WERI-Rb-1 (cell line): Measurements from ENCODE around the gene CHEK1.

Experiments
- DNase-seq: peaks from one replicate; pipeline ENCODE4 v3.0.0-alpha.2; 2020
- H3K27ac ChIP-seq: fragments of 250-450 bp; sonication (Bioruptor Pico); 2 replicates; pipeline ENCODE4 v1.5.1; 2020; ENCODE audit warnings: mild to moderate bottlenecking, moderate library complexity
- H3K27me3 ChIP-seq: fragments of 250-450 bp; sonication (Bioruptor Pico); 2 replicates; pipeline ENCODE4 v1.5.1; 2021; ENCODE audit warnings: mild to moderate bottlenecking, low read depth, moderate library complexity; ENCODE audit not compliant: insufficient read depth, severe bottlenecking
- H3K36me3 ChIP-seq: fragments of 250-450 bp; sonication (Bioruptor Pico); 2 replicates; pipeline ENCODE4 v1.5.1; 2020; ENCODE audit warnings: mild to moderate bottlenecking, moderate library complexity
- H3K4me3 ChIP-seq: 2 replicates; pipeline ENCODE4 v1.5.1; 2011; ENCODE audit warnings: low read depth, mild to moderate bottlenecking, control low read depth, low read length
- H3K9me3 ChIP-seq: fragments of 250-450 bp; sonication (Bioruptor Pico); 2 replicates; pipeline ENCODE4 v1.5.1; 2021; ENCODE audit warnings: mild to moderate bottlenecking, moderate library complexity; ENCODE audit not compliant: severe bottlenecking
- CTCF ChIP-seq: IDR thresholded peaks from 2 replicates; pipeline ENCODE4 v1.5.1; 2011; ENCODE audit warnings: low read depth, mild to moderate bottlenecking, control low read depth, inconsistent platforms, low read length

The CHEK1 gene

GRCh38 chr11:125593114-125593820 is 31.7 kb upstream of the CHEK1 start:
- TF ChIP-seq CTCF, result no peak
- Histone ChIP-seq H3K27ac (peak overlapping the region; percentile 76), H3K27me3 (no peaks in the 10 kb centered on the region), H3K9me3 (no peaks in the 10 kb centered on the region), H3K4me3 (peak overlapping the region; percentile 90), H3K36me3 (peaks cover 26% of the 10 kb centered on the region)
- no peak for DNase-seq

- H3K9me3 ChIP-seq, result no peaks in the 10 kb centered on the region
- no peak for TF ChIP-seq CTCF
- no peaks in the 10 kb centered on the region for H3K27me3 ChIP-seq
- H3K36me3 ChIP-seq, result peaks cover 36% of the 10 kb centered on the region
- H3K4me3 ChIP-seq, result no peak overlapping the region
- no peak for DNase-seq
- no peak overlapping the region for H3K27ac ChIP-seq
These were observed 30.0 kb upstream of the CHEK1 start for GRCh38 chr11:125594958-125595357.

- no peaks in the 10 kb centered on the region for H3K9me3 ChIP-seq
- no peak overlapping the region for H3K4me3 ChIP-seq
- no peak overlapping the region for H3K27ac ChIP-seq
- no peak for TF ChIP-seq CTCF
- H3K27me3 ChIP-seq, result no peaks in the 10 kb centered on the region
- DNase-seq, result no peak
- peaks cover 83% of the 10 kb centered on the region for H3K36me3 ChIP-seq
These were observed 24.3 kb upstream of the CHEK1 start for GRCh38 chr11:125600663-125601062.

- Histone ChIP-seq H3K9me3 (no peaks in the 10 kb centered on the region), H3K27ac (no peak overlapping the region), H3K36me3 (peaks cover 86% of the 10 kb centered on the region), H3K4me3 (no peak overlapping the region), H3K27me3 (no peaks in the 10 kb centered on the region)
- no peak for DNase-seq
- TF ChIP-seq CTCF, result no peak
These were observed 21.8 kb upstream of the CHEK1 start for GRCh38 chr11:125603207-125603606.

- H3K9me3 ChIP-seq, result no peaks in the 10 kb centered on the region
- peaks cover 94% of the 10 kb centered on the region for H3K36me3 ChIP-seq
- H3K27me3 ChIP-seq, result no peaks in the 10 kb centered on the region
- no peak overlapping the region for H3K27ac ChIP-seq
- no peak for DNase-seq
- H3K4me3 ChIP-seq, result no peak overlapping the region
- no peak for TF ChIP-seq CTCF
These were observed 19.5 kb upstream of the CHEK1 start for GRCh38 chr11:125605417-125605816.

GRCh38 chr11:125609545-125609944 is 15.4 kb upstream of the CHEK1 start:
- H3K27me3 ChIP-seq, result no peaks in the 10 kb centered on the region
- no peak overlapping the region for H3K4me3 ChIP-seq
- no peak for TF ChIP-seq CTCF
- no peak overlapping the region for H3K27ac ChIP-seq
- peaks cover 94% of the 10 kb centered on the region for H3K36me3 ChIP-seq
- DNase-seq, result no peak
- no peaks in the 10 kb centered on the region for H3K9me3 ChIP-seq
